Keratinocyte (primary cell): ENCODE measurements around the gene TMEM63B. TPM values are rescaled to one million over a fixed set of nuclear protein-coding genes. Genes with fewer than 3 reads are reported as not detected.

Experiments used
- DNase-seq: peaks from one replicate; pipeline ENCODE4 v3.0.0-alpha.2; 2011; ENCODE audit warnings: low read depth, missing footprints, low spot score
- FAIRE-seq: peaks from 2 replicates; lab custom pipeline; 2011; peaks lifted over from hg19 to GRCh38; lab: Jason Lieb, UNC
- H2AFZ ChIP-seq: 2 replicates; pipeline ENCODE4 v1.6.0; 2012; ENCODE audit warnings: low read length, control low read depth, inconsistent platforms; ENCODE audit not compliant: control insufficient read depth
- H3K27ac ChIP-seq: 2 replicates; pipeline ENCODE4 v1.5.1; 2011; ENCODE audit warnings: low read length; ENCODE audit not compliant: control insufficient read depth, insufficient read depth
- H3K27me3 ChIP-seq: 3 replicates; pipeline ENCODE4 v1.6.0; 2011; ENCODE audit warnings: low read length; ENCODE audit not compliant: control insufficient read depth, insufficient read depth; ENCODE audit errors: extremely low read depth
- H3K36me3 ChIP-seq, 2 experiments: 2 replicates in 1 of 2; 3 replicates in 1 of 2; pipeline ENCODE4 v1.5.1; 2011; ENCODE audit warnings: low read length in 2 of 2, mild to moderate bottlenecking in 1 of 2; ENCODE audit not compliant: control insufficient read depth in 2 of 2, insufficient read depth in 2 of 2; ENCODE audit errors: extremely low read depth in 1 of 2
- H3K4me1 ChIP-seq: 3 replicates; pipeline ENCODE4 v1.5.1; 2011; ENCODE audit warnings: low read length; ENCODE audit not compliant: control insufficient read depth, insufficient read depth; ENCODE audit errors: extremely low read depth
- H3K4me2 ChIP-seq: 3 replicates; pipeline ENCODE4 v1.6.0; 2011; ENCODE audit warnings: low read depth, low read length; ENCODE audit not compliant: control insufficient read depth, insufficient read depth; ENCODE audit errors: extremely low read depth
- H3K4me3 ChIP-seq, 3 experiments: fragments of 200-600 bp in 1 of 3; sonication (generic) in 1 of 3; 2 replicates in 2 of 3; 3 replicates in 1 of 3; pipeline ENCODE4 v1.5.1; 2011 to 2016; ENCODE audit warnings: low read length in 3 of 3, mild to moderate bottlenecking in 3 of 3, control low read depth in 2 of 3, inconsistent platforms in 1 of 3, low read depth in 1 of 3, mixed read lengths in 1 of 3, mixed run types in 1 of 3, moderate library complexity in 1 of 3; ENCODE audit not compliant: control insufficient read depth in 2 of 3, insufficient read depth in 2 of 3; ENCODE audit errors: extremely low read depth in 1 of 3
- H3K79me2 ChIP-seq: 2 replicates; pipeline ENCODE4 v1.6.0; 2012; ENCODE audit warnings: low read length; ENCODE audit not compliant: control insufficient read depth, insufficient read depth
- H3K9ac ChIP-seq: 3 replicates; pipeline ENCODE4 v1.6.0; 2011; ENCODE audit warnings: low read length; ENCODE audit not compliant: control insufficient read depth, insufficient read depth; ENCODE audit errors: extremely low read depth
- H3K9me1 ChIP-seq: 3 replicates; pipeline ENCODE4 v1.6.0; 2011; ENCODE audit warnings: low read length; ENCODE audit not compliant: control insufficient read depth, insufficient read depth; ENCODE audit errors: extremely low read depth
- H3K9me3 ChIP-seq: 2 replicates; pipeline ENCODE4 v1.5.1; 2012; ENCODE audit warnings: low read depth, low read length; ENCODE audit not compliant: control insufficient read depth
- H4K20me1 ChIP-seq: 3 replicates; pipeline ENCODE4 v1.6.0; 2011; ENCODE audit warnings: low read length; ENCODE audit not compliant: control insufficient read depth, insufficient read depth; ENCODE audit errors: extremely low read depth
- EZH2 ChIP-seq: IDR thresholded peaks from one replicate; pipeline ENCODE4 v1.6.1; 2012; ENCODE audit warnings: inconsistent platforms, mild to moderate bottlenecking, low read length, moderate library complexity
- dilution Hi-C: fragments of 300-500 bp; cut with MboI; formaldehyde crosslinking; loops from one replicate; pipeline ENCODE4 v1.7.0; 2020; ENCODE audit warnings: low sequenced_read_pairs; ENCODE audit not compliant: extremely low pct_ligation_motif_present
- polyA plus RNA-seq, 5 experiments: library from polyadenylated mRNA; depleted of rRNA in 3 of 5; stranded (reverse) in 3 of 5; stranded (forward) in 1 of 5; unstranded in 1 of 5; fragments of >200 nt; gene quantifications; 1 replicate in 1 of 5; 2 replicates in 3 of 5; 3 replicates in 1 of 5; pipeline versions ENCODE4 v1.2.1 to v1.2.3, GENCODE V29; 2011 to 2012; ENCODE audit warnings: missing spikeins in 2 of 5, low read depth in 1 of 5, low replicate concordance in 1 of 5
- TF ChIP-seq, protein P1 (sequence below), 3 experiments: IDR thresholded peaks in 1 of 3; conservative IDR thresholded peaks in 1 of 3; optimal IDR thresholded peaks in 1 of 3; 2 replicates in 2 of 3; 3 replicates in 1 of 3; pipeline versions ENCODE3 to v1.5.1; 2011; ENCODE audit warnings: low read length in 3 of 3, mild to moderate bottlenecking in 3 of 3, moderate library complexity in 2 of 3, control low read depth in 1 of 3, inconsistent platforms in 1 of 3; ENCODE audit not compliant: insufficient read depth in 2 of 3; ENCODE audit errors: extremely low read depth in 1 of 3

TMEM63B gene
- polyA plus RNA-seq, 1 donor (not counting 4 experiments of a cell fraction or from before 2014, with no cell fraction given): 64.8 TPM

DNA sequence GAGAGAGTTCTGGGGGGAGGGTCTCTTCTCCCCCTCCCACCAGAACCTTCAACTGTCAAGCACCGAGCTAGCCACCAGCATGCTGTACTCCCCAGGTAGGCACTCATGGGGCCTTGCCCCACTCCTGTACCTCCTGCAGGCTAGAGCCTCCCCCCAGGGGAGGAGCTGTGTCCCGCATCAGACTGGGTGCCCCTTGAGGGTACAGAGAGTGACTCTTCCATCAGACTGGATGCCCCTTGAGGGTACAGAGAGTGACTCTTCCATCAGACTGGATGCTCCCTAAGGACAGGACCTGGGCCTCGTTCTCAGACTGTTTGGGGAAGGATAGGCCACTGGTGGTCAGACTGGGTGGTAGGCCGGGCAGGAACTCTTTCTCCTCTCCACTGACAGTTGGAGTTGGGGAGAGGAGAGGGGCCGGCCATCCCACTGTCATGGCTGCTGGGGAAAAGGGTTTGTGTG, 31.4 kb downstream of the TMEM63B start, which contains the start of gene CAPN11:
TSS of gene CAPN11 (plus strand) at position 51 of the 459 bp plus-strand sequence. CDS start at position 80, 29 bp downstream.
- FAIRE-seq: no peak
- TF ChIP-seq, protein P1, sequence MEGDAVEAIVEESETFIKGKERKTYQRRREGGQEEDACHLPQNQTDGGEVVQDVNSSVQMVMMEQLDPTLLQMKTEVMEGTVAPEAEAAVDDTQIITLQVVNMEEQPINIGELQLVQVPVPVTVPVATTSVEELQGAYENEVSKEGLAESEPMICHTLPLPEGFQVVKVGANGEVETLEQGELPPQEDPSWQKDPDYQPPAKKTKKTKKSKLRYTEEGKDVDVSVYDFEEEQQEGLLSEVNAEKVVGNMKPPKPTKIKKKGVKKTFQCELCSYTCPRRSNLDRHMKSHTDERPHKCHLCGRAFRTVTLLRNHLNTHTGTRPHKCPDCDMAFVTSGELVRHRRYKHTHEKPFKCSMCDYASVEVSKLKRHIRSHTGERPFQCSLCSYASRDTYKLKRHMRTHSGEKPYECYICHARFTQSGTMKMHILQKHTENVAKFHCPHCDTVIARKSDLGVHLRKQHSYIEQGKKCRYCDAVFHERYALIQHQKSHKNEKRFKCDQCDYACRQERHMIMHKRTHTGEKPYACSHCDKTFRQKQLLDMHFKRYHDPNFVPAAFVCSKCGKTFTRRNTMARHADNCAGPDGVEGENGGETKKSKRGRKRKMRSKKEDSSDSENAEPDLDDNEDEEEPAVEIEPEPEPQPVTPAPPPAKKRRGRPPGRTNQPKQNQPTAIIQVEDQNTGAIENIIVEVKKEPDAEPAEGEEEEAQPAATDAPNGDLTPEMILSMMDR (optimal IDR thresholded peaks at IDR 0.05 in 1 of 3, IDR thresholded peaks at IDR 0.05 in 1 of 3, conservative IDR thresholded peaks at IDR 0.05 in 1 of 3; ENCODE audit: extremely low read depth in 1 of 3, insufficient read depth in 2 of 3, low read length in 3 of 3): no peak
- TF ChIP-seq EZH2: no peak
- dilution Hi-C loops: no loop called here

DNA sequence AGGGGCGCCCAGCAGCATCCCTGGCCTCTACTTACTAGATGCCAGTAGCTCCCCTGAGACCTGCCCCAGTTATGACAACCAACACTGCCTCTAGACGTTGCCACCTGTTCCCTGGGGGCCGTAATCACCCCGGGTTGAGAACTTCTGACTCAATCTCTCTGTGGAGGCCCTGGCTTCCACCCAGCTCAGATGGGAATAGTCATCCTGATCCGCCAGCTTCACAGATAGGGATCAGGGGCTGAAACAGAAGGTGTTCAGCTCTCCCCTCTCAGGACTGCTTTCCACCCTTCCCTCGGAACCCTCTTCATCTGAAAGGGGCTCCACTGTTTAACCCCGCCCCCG, 34.6 kb downstream of the TMEM63B start:
- Histone ChIP-seq H3K9me1 (peaks cover 2% of the 10 kb centered on the region), H3K4me2 (no peak overlapping the region), H3K27me3 (peaks cover 10% of the 10 kb centered on the region), H3K9me3 (no peaks in the 10 kb centered on the region), H2AFZ (no peak overlapping the region), H3K9ac (no peak overlapping the region), H3K79me2 (no peaks in the 10 kb centered on the region), H4K20me1 (no peaks in the 10 kb centered on the region), H3K4me3 (no peak overlapping the region), H3K27ac (no peak overlapping the region), H3K36me3 (no peaks in the 10 kb centered on the region), H3K4me1 (peaks cover 12% of the 10 kb centered on the region)
- DNase-seq: no peak
- FAIRE-seq: no peak
- TF ChIP-seq, protein P1 (optimal IDR thresholded peaks at IDR 0.05 in 1 of 3, IDR thresholded peaks at IDR 0.05 in 1 of 3, conservative IDR thresholded peaks at IDR 0.05 in 1 of 3; ENCODE audit: extremely low read depth in 1 of 3, insufficient read depth in 2 of 3, low read length in 3 of 3): no peak
- no peak for TF ChIP-seq EZH2
- dilution Hi-C loops: no loop called here

More for the DNA sequence above, 31.4 kb downstream of the TMEM63B start, which contains the start of gene CAPN11:
- Histone ChIP-seq H4K20me1 (no peaks in the 10 kb centered on the region), H3K79me2 (no peaks in the 10 kb centered on the region), H3K27me3 (peaks cover 4% of the 10 kb centered on the region), H3K9me3 (no peaks in the 10 kb centered on the region), H2AFZ (no peak within 1 kb of the TSS), H3K27ac (no peak within 1 kb of the TSS), H3K4me3 (no peak within 1 kb of the TSS), H3K4me2 (no peak within 1 kb of the TSS), H3K36me3 (peaks cover 5% of the 10 kb centered on the region in 2 experiments), H3K9ac (no peak within 1 kb of the TSS), H3K4me1 (peaks cover 12% of the 10 kb centered on the region), H3K9me1 (peaks cover 2% of the 10 kb centered on the region)
- DNase-seq: no peak
